T47D (cell line): ENCODE results near the gene MMEL1.
A peak's percentile ranks its signal among the peaks of the same experiment; 100 is the strongest.
"Not testable (repeated sequence)": the region's sequence is repeated elsewhere in the genome, so short reads cannot be mapped to it uniquely, and the experiment has no call there.

Experiments used
- DNase-seq, 2 experiments: peaks; one replicate each; pipeline versions ENCODE4 v3.0.0 to v3.0.0-alpha.2; 2011 to 2012; ENCODE audit warnings: low read depth in 1 of 2, low spot score in 1 of 2
- JUND ChIP-seq: IDR thresholded peaks from 2 replicates; pipeline ENCODE4 v1.6.1; 2012; ENCODE audit warnings: low read depth
- in situ Hi-C: cut with HindIII; loops from 2 replicates; pipeline ENCODE4 v1.10.0; 2016; ENCODE audit warnings: low sequenced_read_pairs, low pct_unique_long_range_greater_than_20kb

The MMEL1 gene

DNA sequence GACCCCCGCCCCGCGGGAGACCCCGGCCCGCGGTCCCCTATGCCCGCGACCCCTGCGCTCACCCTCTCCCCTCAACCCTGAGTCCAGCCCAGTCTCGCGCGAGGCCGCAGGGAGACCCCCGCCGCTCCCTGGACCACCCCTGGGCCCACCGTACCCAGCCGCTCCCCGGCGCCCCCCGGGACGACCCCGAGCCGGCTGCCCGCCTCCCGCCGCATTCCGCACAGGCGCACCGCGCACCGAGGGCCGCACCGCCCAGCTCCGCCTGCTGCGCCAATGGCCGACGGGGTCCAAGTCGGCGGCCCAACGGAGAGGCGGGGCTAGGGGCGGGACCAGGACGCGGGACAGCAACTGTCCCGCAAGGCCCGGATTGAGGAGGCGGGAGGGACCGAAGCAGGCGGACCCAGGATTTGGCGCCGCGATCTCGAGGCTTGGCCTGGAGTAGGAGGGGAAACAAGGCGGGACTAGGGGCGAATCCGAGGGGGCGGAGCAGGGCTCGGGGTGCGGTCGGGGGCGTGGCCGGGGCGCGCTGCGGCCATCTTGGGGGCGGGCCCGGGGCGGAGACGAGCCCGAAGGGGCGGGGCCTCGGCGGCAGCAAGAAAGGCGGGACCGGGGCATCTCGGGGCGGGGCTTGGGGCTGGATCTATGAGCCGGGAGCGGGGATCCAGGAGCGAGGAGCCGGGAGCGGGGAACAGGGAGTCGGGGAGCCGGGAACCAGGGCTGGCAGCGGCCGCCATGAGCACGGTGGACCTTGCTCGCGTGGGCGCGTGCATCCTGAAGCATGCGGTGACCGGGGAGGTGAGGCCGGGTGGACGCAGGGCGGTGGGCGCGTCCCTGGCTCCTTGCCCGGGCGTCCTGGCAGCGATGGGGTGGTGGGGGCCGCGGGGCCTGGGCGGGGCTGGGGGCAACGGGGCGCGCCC is 46.4 kb downstream of the MMEL1 start, which contains the start of gene PRXL2B:
TSS of gene PRXL2B (plus strand) at position 624 of the 917 bp plus-strand sequence. CDS start at position 733, 109 bp downstream.
- TF ChIP-seq JUND, result no peak
- peak; percentile 95 to 98 for DNase-seq
- in situ Hi-C loops, result no loop called here

DNA sequence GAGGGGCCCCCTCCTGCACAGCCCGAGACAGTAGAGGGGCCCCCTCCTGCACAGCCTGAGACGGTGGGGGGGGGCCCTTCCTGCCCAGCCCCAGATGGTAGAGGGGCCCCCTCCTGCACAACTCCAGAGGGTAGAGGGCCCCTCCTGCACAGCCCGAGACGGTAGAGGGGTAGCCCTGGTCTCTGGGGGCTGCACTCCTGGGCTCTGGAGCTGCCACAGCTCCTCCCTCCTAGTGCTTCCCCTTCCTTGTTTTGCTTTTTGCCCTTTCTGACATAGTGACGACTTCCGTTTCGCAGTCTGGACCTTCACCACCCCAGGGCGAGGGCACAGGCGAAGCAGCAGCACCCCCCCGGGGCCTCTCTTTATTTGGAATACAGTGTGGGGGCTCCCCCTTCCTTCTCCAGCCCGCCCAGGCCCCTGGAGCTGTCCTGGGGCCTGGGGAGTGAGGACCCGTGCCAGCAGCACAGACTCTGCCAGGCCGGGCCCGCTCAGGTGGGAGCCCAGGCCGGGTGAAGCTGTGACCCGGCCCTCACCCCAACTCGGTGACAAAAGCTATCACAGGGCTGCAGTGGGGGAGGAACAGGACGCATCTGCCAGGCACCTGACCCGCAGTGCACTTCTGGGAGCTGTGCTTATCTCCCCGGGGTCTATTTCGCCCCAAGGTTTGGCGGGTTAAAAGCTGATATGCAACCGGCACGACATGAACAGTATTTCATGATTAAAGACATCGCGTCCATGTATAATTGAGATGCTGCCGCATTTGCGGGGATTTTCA is 47.3 kb downstream of the MMEL1 start:
- peak in 1 of 2 experiments; percentile 19 for DNase-seq
- TF ChIP-seq JUND, result no peak
- in situ Hi-C loops, result no loop called here

- no peak for TF ChIP-seq JUND
- in situ Hi-C loops, result no loop called here
- no peak for DNase-seq
These were observed 48.0 kb downstream of the MMEL1 start for GRCh38 chr1:2584686-2585317.

GRCh38 chr1:2583871-2584351 is 48.9 kb downstream of the MMEL1 start:
- in situ Hi-C loops, result no loop called here
- TF ChIP-seq JUND, result no peak
- peak; percentile 63 to 78 for DNase-seq

DNA sequence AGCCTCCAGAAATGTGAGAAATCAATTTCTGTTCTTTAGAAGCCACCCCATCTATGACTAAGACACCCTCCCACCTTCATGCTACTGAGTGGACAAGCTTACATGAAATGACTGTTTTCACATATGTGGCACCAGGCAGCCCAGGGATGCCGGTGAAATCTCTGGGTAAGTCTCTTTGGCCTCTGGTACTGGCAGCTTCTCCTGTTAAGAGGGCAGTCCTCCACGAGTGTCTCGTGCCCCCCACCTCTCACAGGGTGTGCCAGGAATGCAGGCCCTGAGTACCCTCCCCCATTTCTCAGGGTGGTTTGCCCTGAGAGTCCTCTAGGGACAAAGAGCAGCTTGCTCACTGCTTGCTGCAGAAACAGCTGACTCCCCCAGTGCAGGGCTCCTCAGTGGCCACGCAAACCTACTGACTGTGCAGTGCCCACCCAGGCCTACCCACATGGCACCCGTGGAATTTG is 49.5 kb downstream of the MMEL1 start:
- in situ Hi-C loops, result no loop called here

DNA sequence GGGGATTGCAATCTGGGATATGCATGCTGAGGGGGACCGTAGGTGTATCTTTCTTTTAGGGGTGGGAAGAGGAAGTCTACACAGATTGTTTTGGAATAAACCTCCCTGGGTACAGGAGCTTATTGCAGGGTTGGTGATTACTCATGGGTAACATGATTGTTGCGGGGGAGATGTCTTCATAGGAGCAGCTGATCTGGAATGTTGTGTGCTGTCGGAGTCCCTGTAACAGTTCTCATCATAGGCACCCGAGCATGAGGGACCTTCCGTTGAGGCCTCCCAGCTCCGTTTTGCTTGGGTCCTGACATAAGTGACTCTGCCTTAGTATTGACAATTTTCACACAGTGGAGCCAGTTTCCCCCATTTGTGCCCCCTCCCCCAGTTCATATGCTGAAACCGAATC is 50.4 kb downstream of the MMEL1 start:
- no peak for DNase-seq
- in situ Hi-C loops, result no loop called here
- no peak for TF ChIP-seq JUND

More for the DNA sequence above, 49.5 kb downstream of the MMEL1 start:
- no peak for DNase-seq
- TF ChIP-seq JUND, result no peak

- TF ChIP-seq JUND, result no peak
- in situ Hi-C loops, result no loop called here
- no peak for DNase-seq
These were observed 52.1 kb downstream of the MMEL1 start for GRCh38 chr1:2580691-2581090.

DNA sequence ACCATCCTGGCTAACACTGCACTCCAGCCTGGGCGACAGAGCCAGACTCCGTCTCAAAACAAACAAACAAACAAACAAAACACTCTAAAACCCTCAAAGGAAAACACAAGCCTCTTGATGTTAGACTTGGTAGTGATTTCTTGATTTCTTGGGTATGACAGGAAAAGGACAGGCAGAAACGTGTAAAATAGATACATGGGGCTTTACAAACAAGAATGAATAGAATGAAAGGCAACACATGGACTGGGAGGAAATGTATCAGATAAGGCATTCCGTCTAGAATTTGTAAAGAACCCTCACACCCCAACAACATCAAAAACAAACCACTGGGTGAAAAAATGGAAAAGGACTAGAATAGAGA is 54.1 kb downstream of the MMEL1 start:
- in situ Hi-C loops, result no loop called here
- DNase-seq, result no peak
- TF ChIP-seq JUND, result no peak

- in situ Hi-C loops, DNase-seq: not testable (repeated sequence)
These were observed 55.2 kb downstream of the MMEL1 start for GRCh38 chr1:2577565-2578075.

DNA sequence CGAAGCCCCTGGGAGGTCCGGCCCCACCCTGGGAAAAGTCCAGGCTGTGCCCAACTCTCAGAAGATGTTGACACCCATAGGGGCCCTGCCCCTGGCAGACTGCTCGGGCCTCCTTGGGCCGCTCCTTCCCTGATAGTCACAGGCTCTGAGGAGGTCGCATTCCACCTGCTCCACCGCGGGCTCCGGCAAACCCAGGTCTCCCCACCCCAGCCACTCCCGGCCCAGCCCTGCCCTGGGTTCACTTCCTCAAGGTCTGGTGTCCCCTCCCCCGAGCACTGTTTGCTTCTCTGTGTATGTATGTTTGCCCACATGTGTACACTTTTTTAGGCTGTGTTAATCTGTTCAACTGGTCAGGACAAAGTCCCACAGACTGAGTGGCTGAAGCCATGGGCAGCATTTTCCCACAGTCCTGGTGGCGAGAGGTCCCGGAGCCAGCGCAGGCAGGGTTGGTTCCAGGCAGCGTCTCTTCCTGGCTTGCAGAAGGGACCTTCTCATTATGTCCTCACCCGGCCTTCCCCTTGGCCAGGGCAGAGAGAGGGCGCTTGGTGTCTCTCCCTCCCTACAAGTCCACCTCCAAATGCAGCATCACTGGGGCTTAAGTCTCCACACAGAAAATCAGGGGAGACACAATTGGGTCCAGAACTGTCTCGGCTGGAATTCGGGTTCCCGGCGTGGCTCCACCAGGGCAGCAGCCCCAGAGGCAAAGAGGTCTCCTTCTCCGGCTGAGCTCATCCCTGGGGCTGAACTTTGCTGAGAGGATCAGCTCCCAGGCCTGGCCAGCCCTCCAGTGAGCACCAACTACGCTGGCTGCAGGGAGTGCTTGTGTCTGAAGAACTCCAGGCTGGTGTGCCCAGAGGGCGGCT is 56.8 kb downstream of the MMEL1 start:
- no peak for TF ChIP-seq JUND
- in situ Hi-C loops, result no loop called here
- no peak for DNase-seq

DNA sequence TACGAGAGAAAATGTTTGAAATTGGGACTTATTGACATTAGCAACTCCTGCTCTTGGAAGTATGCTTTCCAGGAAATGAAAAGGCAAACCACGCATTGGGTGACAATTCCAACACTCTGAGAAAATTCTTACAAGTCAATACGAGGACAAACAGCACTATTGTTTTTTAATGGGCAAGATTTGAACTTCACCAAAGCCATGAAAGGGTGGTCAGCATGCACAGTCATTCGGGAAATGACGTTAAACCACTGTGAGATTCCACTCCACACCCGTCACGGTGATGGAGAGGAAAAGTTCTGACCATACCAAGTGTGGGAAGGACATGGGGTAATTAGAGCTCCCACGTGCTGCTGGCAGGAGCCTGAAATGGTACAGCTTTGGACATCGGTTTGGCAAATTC is 58.5 kb downstream of the MMEL1 start:
- no peak for DNase-seq
- no peak for TF ChIP-seq JUND
- in situ Hi-C loops, result no loop called here
